GM23338 (cell line): Measurements from ENCODE around the gene ZNF609. TPM values are rescaled to one million over a fixed set of nuclear protein-coding genes. Genes with fewer than 3 reads are reported as not detected.

Experiments
- CREB1 ChIP-seq: fragments of 250-450 bp; sonication (Bioruptor Pico); IDR thresholded peaks from 2 replicates; pipeline ENCODE4 v1.5.0; 2020; ENCODE audit warnings: low read depth, mild to moderate bottlenecking, moderate library complexity
- POLR2AphosphoS5 ChIP-seq: IDR thresholded peaks from 2 replicates; pipeline ENCODE4 v1.6.1; 2016; ENCODE audit warnings: antibody characterized with exemption, low read depth
- polyA plus RNA-seq: library from polyadenylated mRNA; unstranded; fragments of >200 nt; fragmentation: Nextera tagmentation; extraction: Ambion mirVana; gene quantifications from 2 replicates; pipeline ENCODE4 v1.2.1, GENCODE V29; 2016
- total RNA-seq: library from RNA; depleted of rRNA; stranded (reverse); fragments of >200 nt; shearing (Covaris generic); gene quantifications from 2 replicates; pipeline ENCODE4 v1.2.3, GENCODE V29; 2014
- TF ChIP-seq, protein P1 (sequence below): fragments of 250-450 bp; sonication (Bioruptor Pico); IDR thresholded peaks from 2 replicates; pipeline ENCODE4 v1.5.0; 2020; ENCODE audit warnings: mild to moderate bottlenecking, moderate library complexity
- TF ChIP-seq, protein P2 (sequence below): IDR thresholded peaks from one replicate; pipeline ENCODE4 v1.6.1; 2018; ENCODE audit warnings: antibody characterized with exemption; ENCODE audit not compliant: unreplicated experiment

The ZNF609 gene
- total and polyA plus RNA-seq, 2 experiments from 2014 or later = 26.4 to 40.2 TPM

DNA sequence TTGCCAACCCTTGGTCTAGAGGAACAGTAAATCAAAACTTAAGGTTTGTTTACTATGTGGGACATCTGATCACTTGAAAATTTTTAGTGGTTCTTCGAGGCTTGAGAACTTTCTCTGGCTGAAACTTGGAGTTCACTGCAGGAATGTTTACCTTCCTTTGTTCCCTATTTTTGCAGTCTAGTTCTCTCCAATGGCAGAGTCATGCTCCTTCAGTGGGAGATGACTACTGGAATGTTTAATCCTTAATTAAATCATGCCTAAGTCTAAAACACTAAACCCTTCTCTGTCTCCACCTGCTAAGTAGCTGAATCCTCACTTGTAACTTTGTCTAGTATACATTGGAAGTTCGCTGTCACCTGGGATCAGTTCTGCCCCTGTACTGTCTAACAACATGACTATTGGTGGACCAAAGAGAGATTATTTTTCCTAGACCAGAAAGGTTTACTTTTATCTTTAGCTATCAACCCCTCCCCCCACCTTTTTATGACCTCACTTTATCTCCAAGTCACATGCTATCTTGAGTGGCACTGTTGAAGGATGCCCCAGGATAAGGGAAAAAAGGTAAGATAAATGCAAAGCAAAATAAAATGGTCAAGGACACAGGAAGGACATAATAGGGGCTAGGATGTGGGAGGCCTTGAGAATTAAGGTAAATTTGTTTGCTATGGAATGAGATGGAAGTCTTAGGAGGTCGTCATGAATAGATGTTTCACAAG lies 1.2 kb upstream of the ZNF609 start (continued):
- TF ChIP-seq, protein P1, sequence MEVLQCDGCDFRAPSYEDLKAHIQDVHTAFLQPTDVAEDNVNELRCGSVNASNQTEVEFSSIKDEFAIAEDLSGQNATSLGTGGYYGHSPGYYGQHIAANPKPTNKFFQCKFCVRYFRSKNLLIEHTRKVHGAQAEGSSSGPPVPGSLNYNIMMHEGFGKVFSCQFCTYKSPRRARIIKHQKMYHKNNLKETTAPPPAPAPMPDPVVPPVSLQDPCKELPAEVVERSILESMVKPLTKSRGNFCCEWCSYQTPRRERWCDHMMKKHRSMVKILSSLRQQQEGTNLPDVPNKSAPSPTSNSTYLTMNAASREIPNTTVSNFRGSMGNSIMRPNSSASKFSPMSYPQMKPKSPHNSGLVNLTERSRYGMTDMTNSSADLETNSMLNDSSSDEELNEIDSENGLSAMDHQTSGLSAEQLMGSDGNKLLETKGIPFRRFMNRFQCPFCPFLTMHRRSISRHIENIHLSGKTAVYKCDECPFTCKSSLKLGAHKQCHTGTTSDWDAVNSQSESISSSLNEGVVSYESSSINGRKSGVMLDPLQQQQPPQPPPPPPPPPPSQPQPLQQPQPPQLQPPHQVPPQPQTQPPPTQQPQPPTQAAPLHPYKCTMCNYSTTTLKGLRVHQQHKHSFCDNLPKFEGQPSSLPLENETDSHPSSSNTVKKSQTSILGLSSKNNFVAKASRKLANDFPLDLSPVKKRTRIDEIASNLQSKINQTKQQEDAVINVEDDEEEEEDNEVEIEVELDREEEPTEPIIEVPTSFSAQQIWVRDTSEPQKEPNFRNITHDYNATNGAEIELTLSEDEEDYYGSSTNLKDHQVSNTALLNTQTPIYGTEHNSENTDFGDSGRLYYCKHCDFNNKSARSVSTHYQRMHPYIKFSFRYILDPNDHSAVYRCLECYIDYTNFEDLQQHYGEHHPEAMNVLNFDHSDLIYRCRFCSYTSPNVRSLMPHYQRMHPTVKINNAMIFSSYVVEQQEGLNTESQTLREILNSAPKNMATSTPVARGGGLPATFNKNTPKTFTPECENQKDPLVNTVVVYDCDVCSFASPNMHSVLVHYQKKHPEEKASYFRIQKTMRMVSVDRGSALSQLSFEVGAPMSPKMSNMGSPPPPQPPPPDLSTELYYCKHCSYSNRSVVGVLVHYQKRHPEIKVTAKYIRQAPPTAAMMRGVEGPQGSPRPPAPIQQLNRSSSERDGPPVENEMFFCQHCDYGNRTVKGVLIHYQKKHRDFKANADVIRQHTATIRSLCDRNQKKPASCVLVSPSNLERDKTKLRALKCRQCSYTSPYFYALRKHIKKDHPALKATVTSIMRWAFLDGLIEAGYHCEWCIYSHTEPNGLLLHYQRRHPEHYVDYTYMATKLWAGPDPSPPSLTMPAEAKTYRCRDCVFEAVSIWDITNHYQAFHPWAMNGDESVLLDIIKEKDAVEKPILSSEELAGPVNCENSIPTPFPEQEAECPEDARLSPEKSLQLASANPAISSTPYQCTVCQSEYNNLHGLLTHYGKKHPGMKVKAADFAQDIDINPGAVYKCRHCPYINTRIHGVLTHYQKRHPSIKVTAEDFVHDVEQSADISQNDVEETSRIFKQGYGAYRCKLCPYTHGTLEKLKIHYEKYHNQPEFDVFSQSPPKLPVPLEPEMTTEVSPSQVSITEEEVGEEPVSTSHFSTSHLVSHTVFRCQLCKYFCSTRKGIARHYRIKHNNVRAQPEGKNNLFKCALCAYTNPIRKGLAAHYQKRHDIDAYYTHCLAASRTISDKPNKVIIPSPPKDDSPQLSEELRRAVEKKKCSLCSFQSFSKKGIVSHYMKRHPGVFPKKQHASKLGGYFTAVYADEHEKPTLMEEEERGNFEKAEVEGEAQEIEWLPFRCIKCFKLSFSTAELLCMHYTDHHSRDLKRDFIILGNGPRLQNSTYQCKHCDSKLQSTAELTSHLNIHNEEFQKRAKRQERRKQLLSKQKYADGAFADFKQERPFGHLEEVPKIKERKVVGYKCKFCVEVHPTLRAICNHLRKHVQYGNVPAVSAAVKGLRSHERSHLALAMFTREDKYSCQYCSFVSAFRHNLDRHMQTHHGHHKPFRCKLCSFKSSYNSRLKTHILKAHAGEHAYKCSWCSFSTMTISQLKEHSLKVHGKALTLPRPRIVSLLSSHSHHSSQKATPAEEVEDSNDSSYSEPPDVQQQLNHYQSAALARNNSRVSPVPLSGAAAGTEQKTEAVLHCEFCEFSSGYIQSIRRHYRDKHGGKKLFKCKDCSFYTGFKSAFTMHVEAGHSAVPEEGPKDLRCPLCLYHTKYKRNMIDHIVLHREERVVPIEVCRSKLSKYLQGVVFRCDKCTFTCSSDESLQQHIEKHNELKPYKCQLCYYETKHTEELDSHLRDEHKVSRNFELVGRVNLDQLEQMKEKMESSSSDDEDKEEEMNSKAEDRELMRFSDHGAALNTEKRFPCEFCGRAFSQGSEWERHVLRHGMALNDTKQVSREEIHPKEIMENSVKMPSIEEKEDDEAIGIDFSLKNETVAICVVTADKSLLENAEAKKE (CRISPR knock-in tag) = no peak
- TF ChIP-seq, protein P2, sequence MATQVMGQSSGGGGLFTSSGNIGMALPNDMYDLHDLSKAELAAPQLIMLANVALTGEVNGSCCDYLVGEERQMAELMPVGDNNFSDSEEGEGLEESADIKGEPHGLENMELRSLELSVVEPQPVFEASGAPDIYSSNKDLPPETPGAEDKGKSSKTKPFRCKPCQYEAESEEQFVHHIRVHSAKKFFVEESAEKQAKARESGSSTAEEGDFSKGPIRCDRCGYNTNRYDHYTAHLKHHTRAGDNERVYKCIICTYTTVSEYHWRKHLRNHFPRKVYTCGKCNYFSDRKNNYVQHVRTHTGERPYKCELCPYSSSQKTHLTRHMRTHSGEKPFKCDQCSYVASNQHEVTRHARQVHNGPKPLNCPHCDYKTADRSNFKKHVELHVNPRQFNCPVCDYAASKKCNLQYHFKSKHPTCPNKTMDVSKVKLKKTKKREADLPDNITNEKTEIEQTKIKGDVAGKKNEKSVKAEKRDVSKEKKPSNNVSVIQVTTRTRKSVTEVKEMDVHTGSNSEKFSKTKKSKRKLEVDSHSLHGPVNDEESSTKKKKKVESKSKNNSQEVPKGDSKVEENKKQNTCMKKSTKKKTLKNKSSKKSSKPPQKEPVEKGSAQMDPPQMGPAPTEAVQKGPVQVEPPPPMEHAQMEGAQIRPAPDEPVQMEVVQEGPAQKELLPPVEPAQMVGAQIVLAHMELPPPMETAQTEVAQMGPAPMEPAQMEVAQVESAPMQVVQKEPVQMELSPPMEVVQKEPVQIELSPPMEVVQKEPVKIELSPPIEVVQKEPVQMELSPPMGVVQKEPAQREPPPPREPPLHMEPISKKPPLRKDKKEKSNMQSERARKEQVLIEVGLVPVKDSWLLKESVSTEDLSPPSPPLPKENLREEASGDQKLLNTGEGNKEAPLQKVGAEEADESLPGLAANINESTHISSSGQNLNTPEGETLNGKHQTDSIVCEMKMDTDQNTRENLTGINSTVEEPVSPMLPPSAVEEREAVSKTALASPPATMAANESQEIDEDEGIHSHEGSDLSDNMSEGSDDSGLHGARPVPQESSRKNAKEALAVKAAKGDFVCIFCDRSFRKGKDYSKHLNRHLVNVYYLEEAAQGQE = no peak
- TF ChIP-seq CREB1 (CRISPR knock-in tag) = no peak
- TF ChIP-seq POLR2AphosphoS5 = no peak
